HEK293 (cell line): ENCODE measurements around the gene EXOC3.

Source experiments
- CTCF ChIA-PET: fragments of 350-600 bp; formaldehyde crosslinking; extraction: SDS; loops from one replicate; lab custom pipeline; 2021; ENCODE audit warnings: antibody characterized with exemption; lab: Yijun Ruan, JAX
- POLR2A ChIA-PET: fragments of 300-600 bp; formaldehyde crosslinking; extraction: SDS; loops from one replicate; lab custom pipeline; 2020; ENCODE audit warnings: antibody characterized with exemption, inconsistent platforms; lab: Yijun Ruan, JAX
- H3K27ac ChIP-seq: fragments of 200-500 bp; sonication (Bioruptor generic); 2 replicates; pipeline ENCODE4 v1.5.1; 2014; ENCODE audit warnings: low read depth, low read length, control low read depth, inconsistent platforms; ENCODE audit errors: extremely low read depth
- H3K36me3 ChIP-seq, 2 experiments: fragments of 200-500 bp in 1 of 2; sonication (Bioruptor generic) in 1 of 2; 1 replicate in 1 of 2; 2 replicates in 1 of 2; pipeline ENCODE4 v1.5.1; 2014 to 2017; ENCODE audit warnings: inconsistent platforms in 2 of 2, low read length in 2 of 2; ENCODE audit not compliant: control insufficient read depth in 2 of 2, insufficient read depth in 1 of 2
- H3K4me1 ChIP-seq: fragments of 200-500 bp; sonication (Bioruptor generic); 2 replicates; pipeline ENCODE4 v1.5.1; 2014; ENCODE audit warnings: mild to moderate bottlenecking, low read length, inconsistent platforms; ENCODE audit not compliant: control insufficient read depth, insufficient read depth
- H3K4me3 ChIP-seq: 2 replicates; pipeline ENCODE4 v1.5.1; 2011; ENCODE audit warnings: low read depth, mild to moderate bottlenecking, control low read depth, low read length, moderate library complexity
- H3K9me3 ChIP-seq: fragments of 200-500 bp; sonication (Bioruptor generic); 2 replicates; pipeline ENCODE4 v1.5.1; 2014; ENCODE audit warnings: low read depth, low read length, inconsistent platforms; ENCODE audit not compliant: control insufficient read depth, insufficient read depth
- BCL11A ChIP-seq: fragments of 450-650 bp; formaldehyde crosslinking; IDR thresholded peaks from 2 replicates; pipeline ENCODE4 v1.5.1; 2016; ENCODE audit warnings: low read depth, missing biosample characterization, missing genetic modification characterization
- IKZF3 ChIP-seq: fragments of 450-650 bp; IDR thresholded peaks from 2 replicates; pipeline ENCODE4 v1.5.0; 2018; ENCODE audit warnings: missing biosample characterization, mild to moderate bottlenecking, missing genetic modification characterization, moderate library complexity
- MZF1 ChIP-seq: fragments of 450-650 bp; formaldehyde crosslinking; IDR thresholded peaks from 2 replicates; pipeline ENCODE4 v1.5.1; 2017; ENCODE audit warnings: missing biosample characterization, missing genetic modification characterization, borderline replicate concordance
- SP7 ChIP-seq: fragments of 450-650 bp; formaldehyde crosslinking; IDR thresholded peaks from 2 replicates; pipeline ENCODE4 v1.5.1; 2016; ENCODE audit warnings: missing biosample characterization, missing genetic modification characterization
- YY1 ChIP-seq: fragments of 450-650 bp; formaldehyde crosslinking; IDR thresholded peaks from 2 replicates; pipeline ENCODE4 v1.5.1; 2018; ENCODE audit warnings: missing biosample characterization, missing genetic modification characterization
- ZBTB48 ChIP-seq: fragments of 450-650 bp; formaldehyde crosslinking; IDR thresholded peaks from 2 replicates; pipeline ENCODE4 v1.5.1; 2016; ENCODE audit warnings: missing biosample characterization, missing genetic modification characterization
- ZEB2 ChIP-seq: fragments of 450-650 bp; formaldehyde crosslinking; IDR thresholded peaks from 2 replicates; pipeline ENCODE4 v1.5.1; 2016; ENCODE audit warnings: missing biosample characterization, missing genetic modification characterization
- ZNF112 ChIP-seq: fragments of 450-650 bp; formaldehyde crosslinking; IDR thresholded peaks from 2 replicates; pipeline ENCODE4 v1.5.0; 2017; ENCODE audit warnings: missing biosample characterization, missing genetic modification characterization
- ZNF169 ChIP-seq: fragments of 450-650 bp; formaldehyde crosslinking; IDR thresholded peaks from 2 replicates; pipeline ENCODE4 v1.5.1; 2016; ENCODE audit warnings: missing biosample characterization, missing genetic modification characterization
- ZNF2 ChIP-seq: fragments of 450-650 bp; formaldehyde crosslinking; IDR thresholded peaks from 2 replicates; pipeline ENCODE4 v1.5.1; 2016; ENCODE audit warnings: missing biosample characterization, missing genetic modification characterization
- ZNF302 ChIP-seq: fragments of 450-650 bp; formaldehyde crosslinking; IDR thresholded peaks from 2 replicates; pipeline ENCODE4 v1.5.1; 2016; ENCODE audit warnings: missing biosample characterization, missing genetic modification characterization, low read depth
- ZNF341 ChIP-seq: fragments of 450-650 bp; formaldehyde crosslinking; IDR thresholded peaks from 2 replicates; pipeline ENCODE4; 2016; ENCODE audit warnings: low read depth, missing biosample characterization, missing genetic modification characterization
- ZNF37A ChIP-seq: fragments of 450-650 bp; IDR thresholded peaks from 2 replicates; pipeline ENCODE4 v1.5.1; 2018; ENCODE audit warnings: missing biosample characterization, missing genetic modification characterization
- ZNF391 ChIP-seq: fragments of 450-650 bp; formaldehyde crosslinking; IDR thresholded peaks from 2 replicates; pipeline ENCODE4 v1.5.1; 2016; ENCODE audit warnings: low read depth, missing biosample characterization, missing genetic modification characterization, borderline replicate concordance
- ZNF529 ChIP-seq: fragments of 450-650 bp; formaldehyde crosslinking; IDR thresholded peaks from 2 replicates; pipeline ENCODE4 v1.5.1; 2017; ENCODE audit warnings: missing genetic modification characterization, missing biosample characterization; ENCODE audit not compliant: insufficient replicate concordance
- ZNF707 ChIP-seq: fragments of 450-650 bp; formaldehyde crosslinking; IDR thresholded peaks from 2 replicates; pipeline ENCODE4 v1.5.1; 2016; ENCODE audit warnings: missing biosample characterization, missing genetic modification characterization
- ZNF777 ChIP-seq: fragments of 450-650 bp; formaldehyde crosslinking; IDR thresholded peaks from 2 replicates; pipeline ENCODE4 v1.5.1; 2017; ENCODE audit warnings: missing biosample characterization, missing genetic modification characterization, borderline replicate concordance
- ZSCAN16 ChIP-seq: fragments of 450-650 bp; formaldehyde crosslinking; IDR thresholded peaks from 2 replicates; pipeline ENCODE4 v1.5.1; 2016; ENCODE audit warnings: missing biosample characterization, missing genetic modification characterization
- ZSCAN30 ChIP-seq: fragments of 450-650 bp; IDR thresholded peaks from 2 replicates; pipeline ENCODE4 v1.5.1; 2018; ENCODE audit warnings: missing biosample characterization, mild to moderate bottlenecking, missing genetic modification characterization, moderate library complexity
- ZXDB ChIP-seq: fragments of 450-650 bp; formaldehyde crosslinking; IDR thresholded peaks from 2 replicates; pipeline ENCODE4 v1.5.1; 2016; ENCODE audit warnings: missing biosample characterization, missing genetic modification characterization
- TF ChIP-seq, protein P1 (sequence below): fragments of 450-650 bp; formaldehyde crosslinking; IDR thresholded peaks from 2 replicates; pipeline ENCODE4 v1.5.1; 2017; ENCODE audit warnings: missing biosample characterization, missing genetic modification characterization
- TF ChIP-seq, protein P2 (sequence below): IDR thresholded peaks from 2 replicates; pipeline ENCODE4 v1.6.1; 2011; ENCODE audit warnings: mild to moderate bottlenecking, low read depth, low read length, borderline replicate concordance
- TF ChIP-seq, protein P3 (sequence below): fragments of 450-650 bp; formaldehyde crosslinking; optimal IDR thresholded peaks from 2 replicates; pipeline ENCODE3; 2016; ENCODE audit warnings: missing biosample characterization, mild to moderate bottlenecking, missing genetic modification characterization
- TF ChIP-seq, protein P4 (sequence below): fragments of 450-650 bp; formaldehyde crosslinking; IDR thresholded peaks from 2 replicates; pipeline ENCODE4 v1.5.1; 2017; ENCODE audit warnings: missing biosample characterization, missing genetic modification characterization
- TF ChIP-seq, protein P5 (sequence below): fragments of 450-650 bp; formaldehyde crosslinking; IDR thresholded peaks from 2 replicates; pipeline ENCODE4 v1.5.1; 2017; ENCODE audit warnings: missing biosample characterization, missing genetic modification characterization
- TF ChIP-seq, protein P6 (sequence below): fragments of 450-650 bp; formaldehyde crosslinking; IDR thresholded peaks from 2 replicates; pipeline ENCODE4 v1.5.1; 2016; ENCODE audit warnings: missing biosample characterization, missing genetic modification characterization

EXOC3 gene

DNA sequence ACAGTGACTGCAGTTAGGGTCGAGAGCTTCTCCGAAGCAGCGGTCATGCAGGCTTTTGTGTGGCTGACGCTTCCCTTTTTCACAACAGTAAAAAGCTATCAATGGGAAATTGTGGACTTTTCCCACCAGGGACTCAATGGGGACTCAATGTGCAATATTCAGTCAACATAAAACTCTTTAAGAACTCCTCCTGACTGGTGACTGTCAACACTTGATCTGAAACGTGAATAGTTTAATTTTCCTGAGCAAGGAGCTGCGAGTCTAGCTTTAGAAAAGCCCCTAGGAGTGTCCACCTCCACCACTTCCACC lies 28.7 kb downstream of the EXOC3 start:
- POLR2A ChIA-PET: interaction anchor here (1.0 to 3.4 kb wide), 4 partner anchors 25 to 198 kb away, joined by 4 to 17 read pairs (median 9); partner anchors contain the start of gene CEP72
- CTCF ChIA-PET: no interaction called here
- Histone ChIP-seq H3K36me3 (peaks cover 4 to 21% of the 10 kb centered on the region in 2 experiments; a peak in 2 of 3 replicates), H3K4me1 (peaks cover 11% of the 10 kb centered on the region), H3K27ac (peak overlapping the region; percentile 95), H3K9me3 (no peaks in the 10 kb centered on the region), H3K4me3 (peak overlapping the region; percentile 63)
- TF ChIP-seq, protein P1, sequence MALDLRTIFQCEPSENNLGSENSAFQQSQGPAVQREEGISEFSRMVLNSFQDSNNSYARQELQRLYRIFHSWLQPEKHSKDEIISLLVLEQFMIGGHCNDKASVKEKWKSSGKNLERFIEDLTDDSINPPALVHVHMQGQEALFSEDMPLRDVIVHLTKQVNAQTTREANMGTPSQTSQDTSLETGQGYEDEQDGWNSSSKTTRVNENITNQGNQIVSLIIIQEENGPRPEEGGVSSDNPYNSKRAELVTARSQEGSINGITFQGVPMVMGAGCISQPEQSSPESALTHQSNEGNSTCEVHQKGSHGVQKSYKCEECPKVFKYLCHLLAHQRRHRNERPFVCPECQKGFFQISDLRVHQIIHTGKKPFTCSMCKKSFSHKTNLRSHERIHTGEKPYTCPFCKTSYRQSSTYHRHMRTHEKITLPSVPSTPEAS (tag by site-specific recombination): no peak
- TF ChIP-seq ZNF169 (tag by site-specific recombination) (no peak), ZSCAN30 (no peak), IKZF3 (tag by site-specific recombination) (0 out of 2 replicates have a peak, but pooled peaks have one; percentile 2)

DNA sequence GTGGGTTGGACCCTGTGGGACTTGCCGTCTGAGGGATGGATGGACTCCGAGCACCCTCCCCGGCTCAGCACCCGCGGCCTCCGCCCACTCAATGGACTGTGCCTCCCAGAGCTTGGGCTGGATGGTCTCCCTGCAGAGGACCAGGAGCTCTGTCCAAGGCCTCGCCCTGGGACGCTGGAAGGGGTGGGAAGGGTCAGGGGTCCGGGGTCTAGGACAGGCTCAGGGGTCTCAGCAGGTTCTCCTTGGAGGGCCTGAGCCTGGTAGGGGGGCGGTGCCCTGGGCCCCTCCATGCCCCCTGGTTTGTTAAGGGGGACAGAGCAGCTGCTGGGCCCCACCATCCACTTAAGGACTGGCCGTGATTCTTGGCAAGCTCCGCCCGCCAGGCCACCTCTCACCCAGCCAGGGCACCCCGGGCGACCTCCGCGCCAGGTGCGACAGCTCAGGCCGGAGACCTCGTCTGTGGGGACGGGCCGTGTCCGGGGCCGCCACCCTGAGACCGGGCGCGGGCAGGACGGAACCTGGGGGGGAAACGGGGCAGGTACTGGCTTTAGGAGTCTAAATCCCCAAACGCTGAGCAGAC lies 29.2 kb downstream of the EXOC3 start:
- no peaks in the 10 kb centered on the region for H3K9me3 ChIP-seq
- peak overlapping the region; percentile 63 for H3K4me3 ChIP-seq
- peak overlapping the region; percentile 95 for H3K27ac ChIP-seq
- H3K4me1 ChIP-seq: peaks cover 11% of the 10 kb centered on the region
- ChIA-PET CTCF (interaction anchor here (0.5 kb wide), 1 partner anchor 284 kb away, joined by 3 read pairs; no protein-coding TSS in a partner anchor), POLR2A (interaction anchor here (0.6 to 3.4 kb wide), 5 partner anchors 26 to 198 kb away, joined by 4 to 17 read pairs (median 6); partner anchors contain the start of gene CEP72)
- H3K36me3 ChIP-seq: peaks cover 4 to 17% of the 10 kb centered on the region in 2 experiments; a peak in 2 of 3 replicates
- TF ChIP-seq MZF1 (tag by site-specific recombination) (peak; percentile 53; the same call in 1 of the 2 replicates), ZSCAN16 (tag by site-specific recombination) (no peak), ZNF37A (no peak), ZNF707 (tag by site-specific recombination) (no peak), ZNF341 (no peak; the same call in 1 of the 2 replicates), ZNF391 (no peak), ZNF302 (tag by site-specific recombination) (no peak), ZEB2 (peak; percentile 61; the same call in 1 of the 2 replicates), SP7 (tag by site-specific recombination) (peak; percentile 43; the same call in 1 of the 2 replicates), ZXDB (no peak), ZNF2 (tag by site-specific recombination) (no peak), ZBTB48 (tag by site-specific recombination) (peak; percentile 59; the same call in 1 of the 2 replicates), YY1 (no peak), ZNF529 (tag by site-specific recombination) (no peak), ZNF112 (tag by site-specific recombination) (no peak), BCL11A (tag by site-specific recombination) (no peak), ZNF777 (tag by site-specific recombination) (no peak)
- TF ChIP-seq, protein P2, sequence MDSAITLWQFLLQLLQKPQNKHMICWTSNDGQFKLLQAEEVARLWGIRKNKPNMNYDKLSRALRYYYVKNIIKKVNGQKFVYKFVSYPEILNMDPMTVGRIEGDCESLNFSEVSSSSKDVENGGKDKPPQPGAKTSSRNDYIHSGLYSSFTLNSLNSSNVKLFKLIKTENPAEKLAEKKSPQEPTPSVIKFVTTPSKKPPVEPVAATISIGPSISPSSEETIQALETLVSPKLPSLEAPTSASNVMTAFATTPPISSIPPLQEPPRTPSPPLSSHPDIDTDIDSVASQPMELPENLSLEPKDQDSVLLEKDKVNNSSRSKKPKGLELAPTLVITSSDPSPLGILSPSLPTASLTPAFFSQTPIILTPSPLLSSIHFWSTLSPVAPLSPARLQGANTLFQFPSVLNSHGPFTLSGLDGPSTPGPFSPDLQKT: no peak
- TF ChIP-seq, protein P3, sequence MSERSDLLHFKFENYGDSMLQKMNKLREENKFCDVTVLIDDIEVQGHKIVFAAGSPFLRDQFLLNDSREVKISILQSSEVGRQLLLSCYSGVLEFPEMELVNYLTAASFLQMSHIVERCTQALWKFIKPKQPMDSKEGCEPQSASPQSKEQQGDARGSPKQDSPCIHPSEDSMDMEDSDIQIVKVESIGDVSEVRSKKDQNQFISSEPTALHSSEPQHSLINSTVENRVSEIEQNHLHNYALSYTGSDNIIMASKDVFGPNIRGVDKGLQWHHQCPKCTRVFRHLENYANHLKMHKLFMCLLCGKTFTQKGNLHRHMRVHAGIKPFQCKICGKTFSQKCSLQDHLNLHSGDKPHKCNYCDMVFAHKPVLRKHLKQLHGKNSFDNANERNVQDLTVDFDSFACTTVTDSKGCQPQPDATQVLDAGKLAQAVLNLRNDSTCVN (tag by site-specific recombination): no peak
- TF ChIP-seq, protein P4, sequence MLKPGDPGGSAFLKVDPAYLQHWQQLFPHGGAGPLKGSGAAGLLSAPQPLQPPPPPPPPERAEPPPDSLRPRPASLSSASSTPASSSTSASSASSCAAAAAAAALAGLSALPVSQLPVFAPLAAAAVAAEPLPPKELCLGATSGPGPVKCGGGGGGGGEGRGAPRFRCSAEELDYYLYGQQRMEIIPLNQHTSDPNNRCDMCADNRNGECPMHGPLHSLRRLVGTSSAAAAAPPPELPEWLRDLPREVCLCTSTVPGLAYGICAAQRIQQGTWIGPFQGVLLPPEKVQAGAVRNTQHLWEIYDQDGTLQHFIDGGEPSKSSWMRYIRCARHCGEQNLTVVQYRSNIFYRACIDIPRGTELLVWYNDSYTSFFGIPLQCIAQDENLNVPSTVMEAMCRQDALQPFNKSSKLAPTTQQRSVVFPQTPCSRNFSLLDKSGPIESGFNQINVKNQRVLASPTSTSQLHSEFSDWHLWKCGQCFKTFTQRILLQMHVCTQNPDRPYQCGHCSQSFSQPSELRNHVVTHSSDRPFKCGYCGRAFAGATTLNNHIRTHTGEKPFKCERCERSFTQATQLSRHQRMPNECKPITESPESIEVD: no peak
- TF ChIP-seq, protein P5, sequence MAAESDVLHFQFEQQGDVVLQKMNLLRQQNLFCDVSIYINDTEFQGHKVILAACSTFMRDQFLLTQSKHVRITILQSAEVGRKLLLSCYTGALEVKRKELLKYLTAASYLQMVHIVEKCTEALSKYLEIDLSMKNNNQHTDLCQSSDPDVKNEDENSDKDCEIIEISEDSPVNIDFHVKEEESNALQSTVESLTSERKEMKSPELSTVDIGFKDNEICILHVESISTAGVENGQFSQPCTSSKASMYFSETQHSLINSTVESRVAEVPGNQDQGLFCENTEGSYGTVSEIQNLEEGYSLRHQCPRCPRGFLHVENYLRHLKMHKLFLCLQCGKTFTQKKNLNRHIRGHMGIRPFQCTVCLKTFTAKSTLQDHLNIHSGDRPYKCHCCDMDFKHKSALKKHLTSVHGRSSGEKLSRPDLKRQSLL (tag by site-specific recombination): no peak
- TF ChIP-seq, protein P6, sequence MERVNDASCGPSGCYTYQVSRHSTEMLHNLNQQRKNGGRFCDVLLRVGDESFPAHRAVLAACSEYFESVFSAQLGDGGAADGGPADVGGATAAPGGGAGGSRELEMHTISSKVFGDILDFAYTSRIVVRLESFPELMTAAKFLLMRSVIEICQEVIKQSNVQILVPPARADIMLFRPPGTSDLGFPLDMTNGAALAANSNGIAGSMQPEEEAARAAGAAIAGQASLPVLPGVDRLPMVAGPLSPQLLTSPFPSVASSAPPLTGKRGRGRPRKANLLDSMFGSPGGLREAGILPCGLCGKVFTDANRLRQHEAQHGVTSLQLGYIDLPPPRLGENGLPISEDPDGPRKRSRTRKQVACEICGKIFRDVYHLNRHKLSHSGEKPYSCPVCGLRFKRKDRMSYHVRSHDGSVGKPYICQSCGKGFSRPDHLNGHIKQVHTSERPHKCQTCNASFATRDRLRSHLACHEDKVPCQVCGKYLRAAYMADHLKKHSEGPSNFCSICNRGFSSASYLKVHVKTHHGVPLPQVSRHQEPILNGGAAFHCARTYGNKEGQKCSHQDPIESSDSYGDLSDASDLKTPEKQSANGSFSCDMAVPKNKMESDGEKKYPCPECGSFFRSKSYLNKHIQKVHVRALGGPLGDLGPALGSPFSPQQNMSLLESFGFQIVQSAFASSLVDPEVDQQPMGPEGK: peak; percentile 57
